Measurements from ENCODE around the gene TFAP2C. TPM values are rescaled to one million over a fixed set of nuclear protein-coding genes. Genes with fewer than 3 reads are reported as not detected.
A peak's percentile ranks its signal among the peaks of the same experiment; 100 is the strongest.

Gene TFAP2C
- total and polyA plus RNA-seq, 9 of the 15 experiments (the other 6 are each of a cell fraction or from before 2014, with no cell fraction given): 0.03 to 0.04 TPM; not detected in 7

- TF ChIP-seq ZNF408 (CRISPR knock-in tag; IDR thresholded peaks at IDR 0.05; ENCODE audit: low read depth): no peak
- TF ChIP-seq CTCFL (IDR thresholded peaks at IDR 0.05; ENCODE audit: borderline replicate concordance, insufficient read depth, low read depth, low read length, poor library complexity, severe bottlenecking): peak; percentile 40
- no peak for TF ChIP-seq ZNF79 (CRISPR knock-in tag; IDR thresholded peaks at IDR 0.05; ENCODE audit: low read depth)
- TF ChIP-seq HMBOX1 (IDR thresholded peaks at IDR 0.05): no peak
- no peak for TF ChIP-seq ZBTB8A (IDR thresholded peaks at IDR 0.05; ENCODE audit: partially characterized antibody)
- no peak for TF ChIP-seq FUS (optimal IDR thresholded peaks at IDR 0.05; ENCODE audit: low read depth, low read length)
- TF ChIP-seq, protein P1, sequence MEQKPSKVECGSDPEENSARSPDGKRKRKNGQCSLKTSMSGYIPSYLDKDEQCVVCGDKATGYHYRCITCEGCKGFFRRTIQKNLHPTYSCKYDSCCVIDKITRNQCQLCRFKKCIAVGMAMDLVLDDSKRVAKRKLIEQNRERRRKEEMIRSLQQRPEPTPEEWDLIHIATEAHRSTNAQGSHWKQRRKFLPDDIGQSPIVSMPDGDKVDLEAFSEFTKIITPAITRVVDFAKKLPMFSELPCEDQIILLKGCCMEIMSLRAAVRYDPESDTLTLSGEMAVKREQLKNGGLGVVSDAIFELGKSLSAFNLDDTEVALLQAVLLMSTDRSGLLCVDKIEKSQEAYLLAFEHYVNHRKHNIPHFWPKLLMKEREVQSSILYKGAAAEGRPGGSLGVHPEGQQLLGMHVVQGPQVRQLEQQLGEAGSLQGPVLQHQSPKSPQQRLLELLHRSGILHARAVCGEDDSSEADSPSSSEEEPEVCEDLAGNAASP (IDR thresholded peaks at IDR 0.05): no peak
- TF ChIP-seq SRSF9 (IDR thresholded peaks at IDR 0.05; ENCODE audit: borderline replicate concordance, low read depth, low read length): no peak
- TF ChIP-seq, protein P2, sequence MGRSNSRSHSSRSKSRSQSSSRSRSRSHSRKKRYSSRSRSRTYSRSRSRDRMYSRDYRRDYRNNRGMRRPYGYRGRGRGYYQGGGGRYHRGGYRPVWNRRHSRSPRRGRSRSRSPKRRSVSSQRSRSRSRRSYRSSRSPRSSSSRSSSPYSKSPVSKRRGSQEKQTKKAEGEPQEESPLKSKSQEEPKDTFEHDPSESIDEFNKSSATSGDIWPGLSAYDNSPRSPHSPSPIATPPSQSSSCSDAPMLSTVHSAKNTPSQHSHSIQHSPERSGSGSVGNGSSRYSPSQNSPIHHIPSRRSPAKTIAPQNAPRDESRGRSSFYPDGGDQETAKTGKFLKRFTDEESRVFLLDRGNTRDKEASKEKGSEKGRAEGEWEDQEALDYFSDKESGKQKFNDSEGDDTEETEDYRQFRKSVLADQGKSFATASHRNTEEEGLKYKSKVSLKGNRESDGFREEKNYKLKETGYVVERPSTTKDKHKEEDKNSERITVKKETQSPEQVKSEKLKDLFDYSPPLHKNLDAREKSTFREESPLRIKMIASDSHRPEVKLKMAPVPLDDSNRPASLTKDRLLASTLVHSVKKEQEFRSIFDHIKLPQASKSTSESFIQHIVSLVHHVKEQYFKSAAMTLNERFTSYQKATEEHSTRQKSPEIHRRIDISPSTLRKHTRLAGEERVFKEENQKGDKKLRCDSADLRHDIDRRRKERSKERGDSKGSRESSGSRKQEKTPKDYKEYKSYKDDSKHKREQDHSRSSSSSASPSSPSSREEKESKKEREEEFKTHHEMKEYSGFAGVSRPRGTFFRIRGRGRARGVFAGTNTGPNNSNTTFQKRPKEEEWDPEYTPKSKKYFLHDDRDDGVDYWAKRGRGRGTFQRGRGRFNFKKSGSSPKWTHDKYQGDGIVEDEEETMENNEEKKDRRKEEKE (IDR thresholded peaks at IDR 0.05; ENCODE audit: borderline replicate concordance in 1 of 2, control insufficient read depth in 1 of 2, low read depth in 2 of 2, low read length in 1 of 2): no peak
- no peak for TF ChIP-seq ZNF696 (CRISPR knock-in tag; conservative IDR thresholded peaks at IDR 0.05)
Observed at GRCh38 chr20:56626367-56627121, 2.6 kb upstream of the TFAP2C start (continued).

Data from K562 (cell line).